ENCODE data around the gene SLC7A1.

Gene SLC7A1

DNA sequence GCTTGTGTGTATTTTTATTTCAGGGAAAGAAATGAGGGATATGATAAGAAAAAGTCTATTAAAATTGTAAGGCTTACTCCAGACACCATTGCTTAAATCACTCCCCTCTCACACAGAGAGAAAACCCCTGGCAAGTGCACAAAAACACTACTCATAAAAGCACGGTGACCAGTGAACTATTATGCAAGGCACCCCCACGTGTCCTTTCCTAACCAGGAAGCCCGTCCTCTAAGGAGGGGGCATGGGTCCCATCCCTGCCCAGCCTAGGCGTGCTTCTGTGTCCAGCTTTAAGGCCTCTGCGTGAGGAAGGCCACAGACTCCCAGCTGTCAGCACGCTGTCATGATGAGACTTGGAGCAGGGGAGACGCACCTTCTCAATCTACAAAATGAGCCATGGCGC is 83.5 kb downstream of the SLC7A1 start:
- in situ Hi-C loops (cut with MboI; ENCODE audit: low sequenced_read_pairs): no loop called here

DNA sequence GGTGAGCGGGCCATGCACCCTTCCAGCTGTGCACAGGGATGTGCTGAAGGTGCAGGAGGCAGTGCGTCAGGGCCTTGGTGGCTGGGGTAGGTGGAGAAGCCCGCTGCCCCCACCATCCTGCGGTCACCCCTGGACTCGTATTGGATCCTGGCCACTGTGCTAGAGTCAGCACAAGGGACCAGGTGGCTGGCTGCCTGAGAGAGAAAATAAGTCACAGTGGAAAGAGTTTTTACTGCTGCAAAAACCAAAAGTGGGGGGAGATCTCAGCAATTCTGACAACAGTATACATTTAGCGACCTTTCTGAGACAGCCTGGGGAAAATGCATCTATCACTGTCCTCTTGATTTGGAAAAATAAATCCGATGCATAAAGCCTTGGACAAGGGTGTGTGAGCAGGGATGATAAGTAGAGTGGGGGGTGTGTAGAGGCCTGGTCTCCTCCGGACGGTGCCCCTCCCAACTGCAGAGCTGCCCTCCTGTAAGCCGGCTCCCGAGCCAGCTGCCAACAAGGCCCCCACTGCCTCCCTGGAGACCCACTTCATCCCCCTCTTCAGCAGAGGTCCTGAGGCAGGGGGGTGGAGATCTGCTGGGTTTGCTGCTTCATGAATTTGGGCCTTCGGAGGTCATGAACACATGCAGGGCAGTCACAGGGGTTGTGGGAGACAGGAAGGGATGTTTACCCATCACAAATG is 84.2 kb downstream of the SLC7A1 start:
- in situ Hi-C loops (cut with MboI; ENCODE audit: low sequenced_read_pairs): no loop called here

DNA sequence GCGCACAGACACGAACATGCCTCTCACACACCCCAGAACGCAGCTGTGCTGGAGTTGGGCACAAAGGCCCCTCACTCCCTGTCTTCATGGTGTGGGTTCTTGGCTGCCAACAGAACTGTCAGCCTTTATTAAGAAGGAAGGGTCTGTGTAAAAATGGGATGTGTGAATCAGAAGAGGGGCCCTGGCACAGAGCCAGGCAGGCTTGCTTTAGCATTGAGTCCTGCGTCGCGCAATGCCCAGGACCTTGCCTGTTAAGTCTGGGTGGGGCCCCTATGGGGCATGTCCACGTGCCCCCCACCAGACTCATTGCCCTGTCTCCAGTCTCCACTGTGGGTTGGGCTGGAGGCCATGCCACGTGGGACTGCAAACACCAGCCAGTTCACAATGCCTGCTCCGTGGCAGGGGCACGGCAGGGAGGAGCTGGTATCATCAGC is 84.8 kb downstream of the SLC7A1 start:
- in situ Hi-C loops (cut with MboI; ENCODE audit: low sequenced_read_pairs): no loop called here

DNA sequence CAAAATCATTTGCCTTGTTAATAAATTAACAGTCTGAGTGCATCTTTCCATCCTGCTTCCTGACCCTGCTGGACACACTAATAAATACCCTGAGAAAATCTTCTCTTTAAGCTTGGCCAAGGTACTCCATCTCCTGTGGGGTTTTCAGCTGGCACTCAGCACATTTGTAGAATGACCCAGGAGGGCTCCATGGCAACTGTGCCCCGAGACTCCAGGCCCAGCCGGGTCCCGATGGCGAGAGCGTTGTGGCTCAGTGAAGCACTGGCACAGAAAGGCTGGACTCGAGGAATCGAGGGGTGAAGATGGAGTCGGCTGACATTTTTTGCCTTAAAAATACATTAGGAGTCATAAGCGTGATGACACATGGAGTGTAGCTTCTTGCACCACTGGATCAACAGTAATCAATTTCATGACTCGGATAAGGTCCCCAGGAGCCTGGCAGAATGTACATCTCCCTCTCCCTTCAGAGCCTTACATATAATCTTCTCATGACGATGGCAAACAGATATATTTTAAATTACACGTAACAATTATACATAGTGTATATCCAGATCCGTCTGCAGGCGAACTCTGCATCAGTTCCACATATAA is 85.4 kb downstream of the SLC7A1 start:
- in situ Hi-C loops (cut with MboI; ENCODE audit: low sequenced_read_pairs): no loop called here

DNA sequence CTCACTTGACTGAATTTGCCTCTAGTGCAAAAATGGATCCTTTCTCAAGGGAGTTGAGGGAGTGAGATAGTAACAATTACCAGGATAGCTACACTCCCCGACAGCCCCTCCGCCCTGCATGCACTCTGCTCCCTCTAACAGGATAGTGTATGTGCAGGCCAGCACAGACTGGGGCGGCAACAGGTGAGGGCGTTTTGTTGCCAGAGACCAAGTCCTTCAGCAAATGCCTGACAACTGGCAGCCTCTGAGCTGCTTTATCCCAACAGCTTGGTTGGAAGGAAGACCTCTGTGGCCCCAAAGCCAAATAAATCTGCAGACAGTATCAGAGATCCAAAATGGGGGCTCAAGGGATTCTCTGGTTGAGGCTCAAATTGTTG is 86.6 kb downstream of the SLC7A1 start:
- in situ Hi-C loops (cut with MboI; ENCODE audit: low sequenced_read_pairs): no loop called here

DNA sequence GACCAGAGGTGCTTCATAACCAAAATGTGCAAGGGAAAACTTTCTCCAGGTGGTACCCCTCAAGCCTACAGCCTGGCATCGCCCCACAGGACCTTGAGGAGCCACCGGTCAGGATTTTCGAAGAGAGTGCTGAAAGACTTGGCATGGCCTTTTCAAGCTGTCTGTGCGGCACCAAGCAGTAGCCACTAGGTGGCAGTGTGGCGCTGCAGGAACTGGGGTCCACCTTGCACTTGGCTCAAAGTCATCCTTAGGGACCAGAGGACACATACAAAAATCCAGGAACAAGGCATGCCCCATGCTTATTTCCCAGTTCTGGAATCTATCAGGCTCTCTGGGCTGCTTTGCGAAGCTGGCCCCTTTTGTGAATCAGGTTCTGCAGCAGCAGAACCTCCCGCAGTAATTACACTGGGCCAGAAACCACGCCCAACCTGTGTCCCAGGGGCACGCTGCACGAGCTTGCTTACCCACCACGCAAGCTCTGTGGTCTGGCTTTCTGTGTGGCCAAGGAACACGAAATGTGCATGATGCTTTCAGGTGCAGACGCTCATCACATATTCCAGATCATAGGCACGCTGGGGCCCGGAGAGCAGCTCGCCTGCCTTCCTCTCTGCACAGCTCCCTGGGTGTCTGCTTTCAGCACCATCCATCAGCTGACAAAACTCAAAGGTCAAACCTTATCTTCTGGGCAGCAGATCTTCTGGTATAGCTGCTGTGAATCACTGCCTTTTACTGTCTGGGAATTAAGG is 87.2 kb downstream of the SLC7A1 start:
- in situ Hi-C loops (cut with MboI; ENCODE audit: low sequenced_read_pairs): no loop called here

DNA sequence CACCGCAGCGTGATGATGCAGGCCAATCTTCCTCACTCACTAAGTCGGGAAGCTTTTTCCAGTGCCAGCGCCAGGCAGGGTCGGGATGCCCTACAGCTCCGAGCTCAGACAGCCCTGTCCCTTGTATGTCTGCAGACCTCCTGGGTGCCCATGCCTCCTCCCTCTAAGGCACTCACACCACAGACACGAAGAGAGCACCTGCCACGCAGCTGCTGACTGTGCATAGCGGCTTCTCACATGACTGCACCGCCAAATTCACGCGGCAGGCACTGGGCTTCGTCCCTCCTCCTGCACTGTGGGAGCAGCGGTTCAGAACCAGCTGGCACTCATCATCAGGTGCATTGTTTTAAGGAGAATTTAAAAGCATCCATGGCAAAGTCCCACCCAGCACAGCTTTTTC is 88.1 kb downstream of the SLC7A1 start:
- in situ Hi-C loops (cut with MboI; ENCODE audit: low sequenced_read_pairs): no loop called here

DNA sequence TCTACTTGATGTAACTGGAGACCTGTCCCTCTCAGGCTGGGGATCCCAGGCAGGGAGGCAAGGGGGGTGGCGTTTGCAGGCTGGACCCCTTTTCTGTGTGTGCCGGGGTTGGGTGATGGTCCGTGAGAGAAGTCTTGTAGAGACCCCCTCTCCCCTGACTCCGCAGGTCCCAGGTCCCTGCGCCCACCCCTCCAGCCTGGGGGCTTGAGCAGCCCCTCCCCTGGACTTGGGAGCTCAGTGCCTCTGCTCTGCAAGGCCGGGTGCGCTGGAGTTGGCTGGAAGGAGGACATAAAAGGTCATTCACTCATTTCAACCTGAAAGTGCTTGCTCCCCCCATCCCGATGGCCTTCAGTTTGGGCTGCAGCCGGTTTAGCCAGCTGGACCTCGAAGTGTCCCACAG is 89.5 kb downstream of the SLC7A1 start:
- in situ Hi-C loops (cut with MboI; ENCODE audit: low sequenced_read_pairs): no loop called here

DNA sequence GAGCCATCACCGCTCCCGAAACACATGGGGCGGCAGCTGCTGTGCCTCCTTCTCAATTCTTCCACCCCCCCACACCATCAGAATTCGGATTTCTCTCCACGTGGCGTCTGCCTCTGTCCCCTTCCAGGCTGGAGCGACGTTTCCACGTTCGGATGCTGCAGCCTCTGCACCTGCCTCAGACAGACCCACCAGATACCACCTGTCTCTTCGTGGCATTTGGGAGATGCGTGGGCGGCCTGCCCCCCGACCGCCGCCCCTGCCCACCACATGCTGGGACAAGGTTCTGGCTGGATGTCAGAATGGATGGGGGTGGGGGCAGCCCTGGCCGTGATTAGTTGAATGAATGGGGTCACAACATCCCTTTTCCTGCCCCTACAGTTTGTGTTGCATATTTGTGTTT is 90.0 kb downstream of the SLC7A1 start:
- in situ Hi-C loops (cut with MboI; ENCODE audit: low sequenced_read_pairs): no loop called here

DNA sequence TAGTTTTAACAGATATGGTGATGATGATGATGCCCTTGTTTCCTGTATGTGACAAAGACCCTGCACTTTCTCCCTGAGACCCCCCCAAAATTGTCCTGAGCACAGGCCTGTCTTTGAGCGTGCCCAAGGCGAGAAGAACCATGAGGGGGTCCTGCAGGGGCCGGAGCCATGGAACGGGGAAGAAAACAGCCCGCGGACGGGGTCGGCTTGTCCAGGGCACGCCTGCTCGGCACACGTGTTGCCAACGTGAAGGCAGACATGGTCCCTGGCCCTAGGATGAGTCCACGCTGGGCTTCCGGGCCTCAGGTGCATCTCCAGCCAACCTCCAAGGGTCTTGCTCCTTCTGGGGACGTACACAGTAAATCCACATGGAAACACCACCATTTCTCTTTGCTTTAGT is 90.8 kb downstream of the SLC7A1 start:
- in situ Hi-C loops (cut with MboI; ENCODE audit: low sequenced_read_pairs): no loop called here

DNA sequence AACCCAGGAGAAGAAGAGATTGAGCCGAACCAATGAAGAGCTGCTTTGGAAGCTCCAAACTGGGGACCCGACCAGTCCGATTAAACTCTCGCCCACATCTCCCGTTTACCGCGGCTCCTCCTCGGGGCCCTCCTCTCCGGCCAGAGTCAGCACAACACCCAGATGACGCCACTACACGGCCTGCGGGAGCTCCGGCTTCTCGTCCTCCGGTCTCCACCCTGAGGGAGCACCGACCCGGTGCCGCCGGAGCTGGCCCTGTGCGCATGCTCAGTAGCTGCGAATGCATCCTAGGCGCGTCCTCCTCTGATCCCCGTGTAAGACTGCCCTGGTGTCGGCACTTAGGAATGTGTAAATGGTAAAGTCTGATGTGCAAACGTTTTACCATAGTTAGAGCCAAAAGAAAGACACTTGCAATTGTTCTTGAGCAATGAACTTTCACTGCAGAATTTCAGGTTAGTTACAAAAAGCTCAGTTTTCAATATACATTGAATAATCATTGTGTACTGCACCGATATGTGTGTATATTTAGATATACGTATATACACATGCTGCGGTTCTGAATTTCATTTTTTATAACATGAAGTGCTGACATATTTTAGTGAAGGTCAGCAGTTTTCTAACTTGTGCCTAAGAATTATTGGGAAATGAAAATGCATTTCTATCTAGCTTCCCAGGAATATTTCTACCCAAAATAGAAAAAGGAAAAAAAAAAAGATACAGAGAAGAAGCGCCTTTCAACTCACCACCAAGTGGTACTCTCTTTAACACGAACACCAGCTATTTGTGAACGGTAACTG is 92.2 kb downstream of the SLC7A1 start:
- in situ Hi-C loops (cut with MboI; ENCODE audit: low sequenced_read_pairs): no loop called here

DNA sequence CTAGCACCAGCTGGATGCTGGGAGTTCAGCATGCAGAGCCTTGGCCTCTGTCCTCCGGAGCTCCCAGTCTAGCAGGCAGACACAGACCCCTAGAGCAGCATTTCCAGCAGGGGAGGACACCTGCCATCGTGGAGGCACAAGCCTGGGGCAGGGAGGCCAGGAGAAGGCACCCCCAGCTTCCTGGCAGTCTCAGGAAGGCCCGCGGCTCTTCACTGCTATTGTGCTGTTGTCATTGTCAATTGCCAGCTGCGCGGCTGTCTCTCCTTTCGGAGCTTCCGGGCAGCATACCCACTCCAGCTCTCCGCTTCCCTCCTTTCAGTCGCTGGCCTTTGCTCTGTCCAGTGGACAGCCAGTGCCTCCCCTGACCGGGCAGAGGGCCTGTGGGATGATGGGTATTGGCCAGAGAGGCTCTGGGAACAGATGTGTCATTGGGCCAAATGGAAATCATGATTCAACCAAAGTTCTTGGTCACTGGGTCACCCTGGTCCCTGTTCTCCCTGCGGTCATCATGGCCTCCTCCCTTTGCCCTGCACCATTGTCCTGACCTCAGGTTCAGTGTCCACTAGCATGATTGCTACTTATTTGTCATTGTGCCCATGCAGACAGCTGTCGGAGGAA is 93.0 kb downstream of the SLC7A1 start:
- in situ Hi-C loops (cut with MboI; ENCODE audit: low sequenced_read_pairs): no loop called here

DNA sequence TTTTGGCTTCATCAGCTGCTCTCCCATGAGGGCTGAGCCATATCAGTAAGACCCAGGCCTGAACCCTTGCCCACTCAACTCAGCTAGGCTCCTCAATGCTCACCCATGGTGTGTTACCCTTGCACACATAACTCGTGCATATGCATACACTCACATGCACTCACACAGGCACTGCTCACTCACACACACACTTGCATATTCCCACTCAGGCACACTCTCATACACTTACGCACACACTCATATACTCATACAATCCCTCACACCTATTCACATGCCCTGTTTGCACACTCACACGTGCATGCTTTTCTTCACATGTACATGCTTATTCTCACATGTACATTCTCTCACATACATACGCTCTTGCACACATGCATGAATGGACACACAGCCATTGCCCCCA is 93.8 kb downstream of the SLC7A1 start:
- in situ Hi-C loops (cut with MboI; ENCODE audit: low sequenced_read_pairs): no loop called here

DNA sequence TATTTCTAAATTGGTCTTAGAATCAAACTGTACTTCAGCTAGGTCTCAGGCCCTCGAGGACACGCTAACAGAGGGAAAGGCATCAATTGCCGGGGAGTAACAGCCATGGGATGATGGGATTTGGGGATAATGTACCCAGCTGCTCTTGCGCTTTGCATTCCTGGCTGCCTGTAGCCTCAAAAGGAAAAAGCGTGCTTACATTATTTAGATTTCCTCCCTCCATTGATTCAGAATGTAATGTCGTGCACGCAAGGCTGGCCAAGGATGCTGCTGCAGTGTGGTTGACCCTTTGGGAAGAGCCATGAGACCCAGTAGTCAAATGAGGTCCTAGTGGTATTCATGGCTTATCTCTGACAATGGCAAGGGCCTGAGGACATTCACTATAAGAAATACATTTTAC is 95.1 kb downstream of the SLC7A1 start:
- in situ Hi-C loops (cut with MboI; ENCODE audit: low sequenced_read_pairs): no loop called here

DNA sequence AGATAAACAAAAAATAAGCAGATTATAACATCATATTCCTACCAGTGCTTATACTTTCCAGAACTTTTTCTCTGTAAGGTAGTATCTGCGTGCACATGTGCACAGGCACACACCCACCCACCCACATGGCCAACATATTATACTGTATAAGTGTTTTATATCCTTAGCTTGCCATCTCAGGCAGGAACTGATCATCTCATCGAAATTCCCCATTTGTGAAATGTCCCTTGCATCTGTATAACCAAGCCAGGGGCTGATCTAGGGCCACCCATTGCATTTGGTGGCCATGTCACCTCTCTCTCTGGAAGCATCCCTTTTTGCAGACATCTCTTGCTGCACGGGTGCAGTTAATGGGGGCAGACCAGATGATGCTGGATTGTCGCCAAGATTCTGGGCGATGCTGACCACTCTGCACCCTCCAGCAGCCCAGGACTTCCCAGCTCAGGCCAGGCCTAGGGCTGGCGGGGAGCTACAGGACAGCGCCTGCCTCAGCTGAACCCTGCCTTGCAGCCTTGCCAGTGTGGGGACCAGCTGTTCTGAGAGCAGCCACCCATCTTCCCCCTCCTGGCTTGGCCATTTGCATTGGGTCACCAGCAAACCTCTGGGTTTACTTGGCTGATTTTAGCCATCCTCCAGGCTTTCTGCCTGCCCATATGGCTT is 95.9 kb downstream of the SLC7A1 start:
- in situ Hi-C loops (cut with MboI; ENCODE audit: low sequenced_read_pairs): no loop called here

DNA sequence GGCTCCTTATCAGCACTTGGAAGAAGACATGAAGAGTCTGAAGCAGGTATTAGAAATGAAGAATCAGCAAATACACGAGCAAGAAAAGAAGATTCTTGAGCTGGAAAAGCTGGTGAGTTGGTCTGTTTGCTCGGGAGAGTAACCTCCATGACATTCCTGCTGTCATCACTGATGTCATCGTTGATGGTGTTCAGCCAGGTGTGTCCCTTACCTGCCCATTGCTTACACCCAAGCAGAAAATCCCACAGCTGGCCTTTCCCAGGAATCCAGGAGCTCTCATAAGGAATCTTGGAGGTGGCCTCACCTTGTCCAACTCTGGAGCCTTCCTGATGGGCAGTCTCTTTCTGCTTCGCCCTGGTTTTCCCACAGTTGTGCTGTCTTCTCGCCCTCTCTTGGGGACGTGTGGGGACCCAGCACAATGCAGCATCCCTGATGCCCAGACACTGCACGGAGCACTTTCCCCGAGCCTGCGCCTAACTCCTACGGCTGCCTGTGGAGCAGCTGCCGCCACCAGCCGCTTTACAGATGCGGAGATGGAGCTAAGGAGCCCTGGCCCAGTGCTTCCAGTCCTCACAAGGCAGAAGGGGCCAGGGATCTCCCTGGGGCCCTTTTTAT is 97.0 kb downstream of the SLC7A1 start:
- in situ Hi-C loops (cut with MboI; ENCODE audit: low sequenced_read_pairs): no loop called here

DNA sequence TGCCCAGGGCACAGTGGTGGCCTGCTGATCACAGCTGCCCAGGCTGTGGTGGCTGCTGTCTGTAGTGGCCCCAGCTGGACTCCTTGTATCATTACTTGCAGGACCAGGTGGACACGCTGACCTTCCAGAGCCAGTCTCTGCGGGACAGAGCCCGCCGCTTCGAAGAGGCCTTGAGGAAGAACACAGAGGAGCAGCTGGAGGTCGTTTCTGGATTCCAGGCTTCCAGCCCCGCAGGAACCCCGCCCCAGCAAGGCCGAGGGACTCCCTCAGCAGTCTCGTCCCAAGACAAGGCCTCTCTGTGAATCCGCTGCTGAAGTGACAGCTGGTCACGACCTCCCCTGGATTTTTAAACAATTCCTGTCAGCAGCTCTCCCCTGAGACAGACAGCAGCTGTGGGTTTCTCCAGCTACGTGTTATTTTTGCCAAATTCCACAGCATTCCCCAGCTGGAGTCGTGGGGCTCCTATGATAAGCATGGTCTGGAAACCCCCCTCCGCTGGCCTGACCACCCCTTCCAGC is 98.3 kb downstream of the SLC7A1 start:
- in situ Hi-C loops (cut with MboI; ENCODE audit: low sequenced_read_pairs): no loop called here

DNA sequence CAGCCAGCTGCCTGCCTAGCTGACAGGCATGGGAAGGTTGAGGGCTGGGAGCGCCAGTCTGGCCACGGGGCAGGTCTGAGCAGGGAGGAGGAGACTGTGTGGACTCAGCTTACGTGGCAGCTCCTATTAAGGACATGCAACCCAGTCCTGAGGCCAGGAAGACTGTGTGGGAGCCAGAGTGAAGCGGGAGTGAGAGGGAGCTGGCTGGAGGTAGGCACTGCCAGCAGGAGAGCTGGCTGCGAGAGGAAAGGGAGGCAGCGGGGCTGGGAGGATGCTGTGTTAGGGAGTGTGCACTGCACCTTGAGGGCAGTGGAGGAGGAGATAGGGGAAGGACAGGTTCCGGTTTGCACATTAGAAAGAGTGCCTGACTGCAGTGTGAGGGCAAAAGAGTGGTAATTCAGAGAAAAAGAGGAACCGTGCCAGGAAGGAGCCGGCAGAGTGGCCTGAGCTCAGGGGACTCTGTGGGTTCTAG is 99.2 kb downstream of the SLC7A1 start:
- in situ Hi-C loops (cut with MboI; ENCODE audit: low sequenced_read_pairs): no loop called here

DNA sequence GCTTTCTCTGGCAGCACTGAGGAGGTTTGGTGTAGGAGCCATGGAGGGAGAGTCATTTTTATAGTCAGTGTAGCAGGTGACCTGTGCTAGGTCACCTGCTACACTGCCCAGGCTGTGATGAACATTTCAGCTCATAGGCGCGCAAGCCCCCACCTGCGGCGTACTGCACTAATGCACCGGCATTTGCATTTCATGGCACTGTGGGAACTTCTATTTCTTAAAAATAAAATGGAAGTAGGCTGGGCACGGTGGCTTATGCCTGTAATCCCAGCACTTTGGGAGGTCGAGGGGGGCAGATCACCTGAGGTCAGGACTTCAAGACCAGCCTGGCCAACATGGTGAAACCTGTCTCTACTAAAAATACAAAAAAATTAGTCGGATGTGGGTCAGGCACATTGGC is 101.0 kb downstream of the SLC7A1 start:
- in situ Hi-C loops (cut with MboI; ENCODE audit: low sequenced_read_pairs): no loop called here

DNA sequence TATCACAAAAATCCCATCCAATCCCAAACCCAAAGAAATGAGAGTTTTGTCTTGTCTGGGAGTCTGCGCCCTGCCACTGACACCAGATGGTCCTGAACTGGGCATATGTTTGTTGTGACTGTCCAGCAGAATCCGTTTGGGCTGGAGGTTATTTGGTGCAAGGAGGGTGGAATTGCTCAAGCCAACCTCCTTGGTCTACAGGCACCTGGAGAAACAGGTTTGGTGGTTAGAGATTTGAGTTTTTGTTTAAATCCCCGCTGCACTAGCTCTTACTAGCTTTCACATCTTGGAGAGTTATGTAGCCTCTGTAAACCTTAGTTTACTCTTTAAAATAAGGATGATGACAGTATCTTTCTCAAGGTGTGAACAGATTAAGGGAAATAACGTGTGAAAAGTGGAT is 101.7 kb downstream of the SLC7A1 start:
- in situ Hi-C loops (cut with MboI; ENCODE audit: low sequenced_read_pairs): no loop called here
